Inferior parietal cortex (tissue), 1 donor: ENCODE results near the gene DCTN2.
"Not testable (repeated sequence)": the region's sequence is repeated elsewhere in the genome, so short reads cannot be mapped to it uniquely, and the experiment has no call there.

Experiments
- DNase-seq: peaks from one replicate; pipeline ENCODE4 v3.0.0-alpha.2; 2016; ENCODE audit errors: extremely low spot score

Gene DCTN2

GRCh38 chr12:57528831-57529555 lies 18.0 kb downstream of the DCTN2 start:
- DNase-seq: no peak

GRCh38 chr12:57528176-57528575 lies 18.8 kb downstream of the DCTN2 start:
- no peak for DNase-seq

GRCh38 chr12:57527184-57527583 lies 19.8 kb downstream of the DCTN2 start:
- no peak for DNase-seq

DNA sequence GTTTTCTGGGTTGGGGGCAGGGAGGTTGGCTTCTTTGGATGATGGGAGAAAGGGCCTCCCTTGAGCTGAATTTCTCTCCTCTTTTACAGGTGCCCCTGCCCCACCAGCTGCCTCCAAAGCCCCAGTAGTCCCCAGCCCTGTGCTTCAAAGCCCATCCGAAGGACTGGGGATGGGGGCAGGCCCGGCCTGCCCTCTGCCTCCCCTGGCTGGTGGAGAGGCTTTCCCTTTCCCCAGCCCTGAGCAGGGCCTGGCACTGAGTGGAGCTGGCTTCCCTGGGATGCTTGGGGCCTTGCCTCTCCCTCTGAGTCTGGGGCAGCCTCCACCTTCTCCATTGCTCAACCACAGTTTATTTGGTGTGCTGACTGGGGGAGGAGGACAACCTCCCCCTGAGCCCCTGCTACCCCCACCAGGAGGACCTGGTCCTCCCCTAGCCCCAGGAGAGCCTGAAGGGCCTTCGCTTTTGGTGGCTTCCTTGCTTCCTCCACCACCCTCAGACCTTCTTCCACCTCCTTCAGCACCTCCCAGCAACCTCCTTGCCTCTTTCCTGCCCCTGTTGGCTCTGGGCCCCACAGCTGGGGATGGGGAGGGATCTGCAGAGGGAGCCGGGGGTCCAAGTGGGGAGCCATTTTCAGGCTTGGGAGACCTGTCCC lies 20.4 kb downstream of the DCTN2 start:
- DNase-seq: no peak

DNA sequence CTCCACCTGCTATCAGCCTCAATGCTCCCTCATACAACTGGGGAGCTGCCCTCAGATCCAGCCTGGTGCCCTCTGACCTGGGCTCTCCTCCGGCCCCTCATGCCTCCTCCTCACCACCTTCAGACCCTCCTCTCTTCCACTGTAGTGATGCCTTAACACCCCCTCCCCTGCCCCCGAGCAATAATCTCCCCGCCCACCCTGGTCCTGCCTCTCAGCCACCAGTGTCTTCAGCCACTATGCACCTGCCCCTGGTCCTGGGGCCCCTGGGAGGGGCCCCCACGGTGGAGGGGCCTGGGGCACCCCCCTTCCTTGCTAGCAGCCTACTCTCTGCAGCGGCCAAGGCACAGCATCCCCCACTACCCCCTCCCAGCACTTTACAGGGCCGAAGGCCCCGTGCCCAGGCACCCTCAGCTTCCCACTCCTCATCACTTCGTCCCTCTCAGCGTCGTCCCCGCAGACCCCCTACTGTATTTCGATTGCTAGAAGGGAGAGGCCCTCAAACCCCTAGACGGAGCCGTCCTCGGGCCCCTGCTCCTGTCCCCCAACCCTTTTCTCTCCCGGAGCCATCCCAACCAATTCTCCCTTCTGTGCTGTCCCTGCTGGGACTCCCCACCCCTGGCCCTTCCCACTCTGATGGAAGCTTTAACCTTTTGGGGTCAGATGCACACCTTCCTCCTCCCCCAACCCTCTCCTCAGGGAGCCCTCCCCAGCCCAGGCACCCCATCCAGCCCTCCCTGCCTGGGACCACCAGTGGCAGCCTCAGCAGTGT lies 21.2 kb downstream of the DCTN2 start:
- no peak for DNase-seq

- no peak for DNase-seq
Observed at GRCh38 chr12:57524814-57525614, 22.0 kb downstream of the DCTN2 start.

DNA sequence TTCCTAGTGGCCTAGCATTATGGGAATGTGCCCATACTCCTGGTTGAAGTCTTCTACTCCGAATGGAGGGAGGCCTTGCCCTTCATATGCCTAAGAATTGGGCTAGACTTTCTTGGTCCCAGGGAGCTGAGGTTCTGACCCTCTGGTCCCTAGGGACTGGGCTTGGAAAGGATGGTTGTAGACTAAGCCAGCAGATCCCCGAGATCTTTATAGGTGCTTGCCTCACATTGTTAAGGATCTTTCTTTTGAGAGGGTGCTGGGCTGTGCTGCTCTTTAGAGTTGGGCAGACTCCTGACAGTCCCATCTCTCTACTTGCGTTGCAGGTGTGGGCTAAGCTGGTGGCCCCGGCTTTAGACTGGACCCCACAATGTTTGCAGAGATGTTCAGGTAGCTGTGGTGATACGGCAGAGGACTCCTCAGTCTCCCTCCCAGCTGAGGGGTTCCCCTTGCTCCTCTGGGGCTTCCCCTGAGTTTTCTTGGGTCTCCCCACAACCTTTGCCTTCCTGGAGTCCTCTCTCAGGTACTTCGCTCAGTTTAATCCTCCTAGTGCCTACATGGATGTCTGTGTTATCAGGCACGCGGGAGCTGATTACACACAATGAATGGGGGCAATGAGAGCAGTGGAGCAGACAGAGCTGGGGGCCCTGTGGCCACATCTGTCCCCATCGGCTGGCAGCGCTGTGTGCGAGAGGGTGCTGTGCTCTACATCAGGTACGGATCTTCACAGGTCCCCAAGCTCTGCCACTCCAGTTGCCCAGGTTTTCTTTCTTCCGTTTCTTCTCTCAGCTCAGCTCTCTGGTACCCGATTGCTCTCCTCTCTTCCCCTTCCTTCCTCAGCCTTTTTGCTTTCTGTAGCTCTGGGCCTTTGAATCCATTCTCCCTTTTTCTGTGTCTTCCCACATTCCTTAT lies 23.0 kb downstream of the DCTN2 start:
- DNase-seq: peak; percentile 3

DNA sequence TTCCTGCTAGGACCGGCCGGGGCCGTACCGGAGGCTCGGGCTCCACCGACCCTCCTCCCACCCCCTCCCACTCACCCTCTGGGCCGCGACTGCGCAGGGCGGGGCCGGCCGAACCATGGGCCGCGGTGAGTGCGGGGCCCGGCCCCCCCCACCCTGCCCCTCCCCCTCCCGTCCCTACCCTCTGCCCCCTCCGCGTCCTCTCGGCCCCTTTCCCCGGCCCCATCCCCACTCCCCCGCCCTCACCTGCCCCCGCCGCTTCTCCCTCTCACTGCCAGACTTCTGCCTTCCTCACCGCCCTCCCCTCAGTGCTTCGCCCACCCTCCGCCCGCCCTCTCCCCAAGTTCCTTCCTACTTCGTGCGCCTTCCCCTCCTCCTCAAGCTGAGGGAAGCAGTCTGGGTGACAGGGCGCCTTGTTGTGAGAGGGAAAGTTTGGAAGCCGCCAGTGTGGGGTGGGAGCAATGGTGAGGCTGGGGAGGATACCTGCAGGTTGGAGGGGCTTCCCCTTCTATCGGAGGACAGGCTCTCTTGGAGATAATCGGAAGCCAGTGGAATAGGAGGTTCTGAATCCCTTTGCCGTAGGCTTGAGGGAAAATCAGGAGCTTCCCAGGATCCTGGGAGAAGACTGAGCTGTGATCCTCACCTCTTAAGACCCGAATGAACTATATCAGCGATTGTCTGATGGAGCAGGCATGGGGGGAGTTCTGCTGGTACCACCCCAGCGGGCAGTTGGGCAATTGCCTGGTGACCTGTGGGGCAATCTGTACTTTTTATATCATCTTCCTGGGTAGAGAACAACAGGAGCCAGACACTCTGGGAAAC lies 23.9 kb downstream of the DCTN2 start:
- DNase-seq: no peak

- DNase-seq: peak; percentile 78
Observed at GRCh38 chr12:57522011-57522886, 24.7 kb downstream of the DCTN2 start, which contains the start of gene MBD6. Gene MBD6 (plus strand): TSS chr12:57522824. CDS start chr12:57524304, 1,480 bp downstream.

- peak; percentile 52 for DNase-seq
Observed at GRCh38 chr12:57521525-57522010, 25.4 kb downstream of the DCTN2 start.

DNA sequence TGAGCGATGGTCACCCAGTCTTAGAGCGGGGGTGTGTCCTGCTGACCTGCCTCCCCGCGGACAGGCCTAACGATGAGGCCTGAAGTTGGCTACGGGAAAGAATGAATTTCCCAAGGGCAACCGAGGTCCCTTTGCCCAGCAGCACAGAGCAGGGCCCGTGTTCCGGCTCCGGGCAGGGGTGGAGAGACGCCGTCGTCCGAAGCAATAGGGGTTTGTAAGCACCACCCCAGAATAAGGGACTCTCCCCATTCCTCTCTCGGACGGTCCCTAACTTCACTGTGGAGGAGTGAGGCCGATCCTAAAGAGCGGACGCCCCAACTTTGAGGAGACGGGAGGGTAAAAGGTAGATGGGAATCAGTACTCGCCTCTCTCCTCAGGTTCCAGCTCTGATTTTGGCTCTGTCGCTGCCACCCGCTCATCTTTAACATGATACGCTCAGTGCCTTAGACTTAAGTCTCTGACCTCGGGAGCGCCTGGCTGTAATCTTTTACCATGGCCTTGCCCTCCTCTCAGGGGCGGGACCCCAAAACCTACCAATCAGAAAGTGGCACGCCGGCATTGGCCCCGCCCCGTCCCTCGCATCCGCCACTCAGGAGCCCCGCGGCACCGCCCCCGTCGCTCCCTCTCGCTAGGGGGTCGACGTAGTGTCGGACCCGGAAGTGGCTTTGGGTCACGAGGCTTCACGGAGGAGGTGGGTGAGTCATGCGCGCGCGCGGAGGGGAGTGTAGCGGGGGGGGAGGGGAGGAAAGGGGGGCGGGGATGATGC lies 26.8 kb downstream of the DCTN2 start, which contains the start of gene DDIT3:
Gene DDIT3 (minus strand): TSS at position 462 of the 766 bp plus-strand sequence. CDS start 3,108 bp downstream, outside the sequence.
- DNase-seq: peak; percentile 98

- DNase-seq: no peak
Observed at GRCh38 chr12:57519796-57520052, 27.3 kb downstream of the DCTN2 start.

- no peak for DNase-seq
Observed at GRCh38 chr12:57518920-57519795, 27.8 kb downstream of the DCTN2 start.

DNA sequence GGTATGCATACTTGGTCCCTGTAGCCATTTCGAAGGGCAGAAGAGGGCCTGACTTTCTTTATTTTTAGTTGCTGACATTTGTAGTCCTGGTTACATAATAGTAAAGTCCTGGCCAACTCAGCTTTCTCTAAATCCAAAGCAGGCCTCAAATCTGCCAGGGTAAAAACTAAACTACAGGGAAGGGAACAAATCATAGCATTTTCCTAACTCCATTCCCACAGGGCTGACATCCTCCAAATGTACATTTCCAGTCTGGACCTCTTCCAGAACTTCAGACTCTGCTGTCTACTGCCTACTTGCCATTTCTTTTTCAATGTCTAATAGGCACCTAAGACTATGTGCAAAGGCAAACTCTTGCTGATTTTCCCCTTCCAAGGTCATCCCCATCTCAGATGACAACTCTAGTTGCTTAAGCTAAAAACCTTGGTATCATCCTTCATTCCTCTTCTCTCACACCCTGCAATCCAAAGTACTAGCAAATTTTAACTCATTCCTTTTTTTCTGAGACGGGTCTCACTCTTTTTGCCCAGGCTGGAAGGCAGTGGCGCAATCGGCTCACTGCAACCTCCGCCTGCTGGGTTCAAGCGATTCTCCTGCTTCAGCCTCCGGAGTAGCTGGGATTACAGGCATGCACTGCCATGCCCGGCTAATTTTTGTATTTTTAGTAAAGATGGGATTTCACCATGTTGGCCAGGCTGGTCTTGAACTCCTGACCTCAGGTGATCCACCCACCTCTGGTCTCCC lies 28.6 kb downstream of the DCTN2 start:
- DNase-seq: no peak

DNA sequence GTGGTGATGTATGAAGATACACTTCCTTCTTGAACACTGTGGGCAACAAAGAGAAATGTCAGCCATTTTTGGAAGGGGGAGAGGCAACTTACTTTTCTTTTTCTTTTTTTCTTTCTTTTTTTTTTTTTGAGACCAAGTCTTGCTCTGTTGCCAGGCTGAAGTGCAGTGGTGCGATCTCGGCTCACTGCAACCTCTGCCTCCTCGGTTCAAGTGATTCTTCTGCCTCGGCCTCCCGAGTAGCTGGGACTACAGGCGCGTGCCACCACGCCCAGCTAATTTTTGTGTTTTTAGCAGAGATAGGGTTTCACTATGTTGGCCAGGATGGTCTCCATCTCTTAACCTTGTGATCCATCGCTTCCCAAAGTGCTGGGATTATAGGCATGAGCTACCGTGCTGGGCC lies 29.3 kb downstream of the DCTN2 start:
- DNase-seq: not testable (repeated sequence)

DNA sequence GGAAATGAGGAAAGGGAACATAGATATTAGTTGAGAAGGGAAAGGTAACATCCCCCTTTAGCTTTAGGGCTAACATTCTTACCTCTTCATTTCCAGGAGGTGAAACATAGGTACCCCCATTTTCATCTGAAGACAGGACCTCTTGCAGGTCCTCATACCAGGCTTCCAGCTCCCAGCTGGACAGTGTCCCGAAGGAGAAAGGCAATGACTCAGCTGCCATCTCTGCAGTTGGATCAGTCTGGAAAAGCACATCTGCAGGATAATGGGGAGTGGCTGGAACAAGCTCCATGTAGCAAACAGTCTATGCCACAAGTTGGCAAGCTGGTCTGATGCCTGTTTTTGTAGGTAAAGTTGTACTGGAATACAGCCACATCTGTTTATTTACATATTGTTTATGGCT lies 29.8 kb downstream of the DCTN2 start:
- DNase-seq: no peak
